Activated naive CD8-positive, alpha-beta T cell treated with anti-CD3 and anti-CD28 coated beads for 36 hours (primary cell): ENCODE data around the gene EVX1. TPM values are rescaled to one million over a fixed set of nuclear protein-coding genes. Genes with fewer than 3 reads are reported as not detected.

Experiments used
- DNase-seq: peaks from one replicate; pipeline ENCODE4 v3.0.0; 2021
- H3K27ac Mint-ChIP-seq: one replicate; pipeline ENCODE4 v1.8.0; 2022; ENCODE audit warnings: mild to moderate bottlenecking, moderate library complexity, mixed read lengths
- H3K27me3 Mint-ChIP-seq: one replicate; pipeline ENCODE4 v1.8.0; 2022; ENCODE audit warnings: mild to moderate bottlenecking, mixed read lengths
- H3K36me3 Mint-ChIP-seq: one replicate; pipeline ENCODE4 v1.8.0; 2021; ENCODE audit warnings: mild to moderate bottlenecking, mixed read lengths
- H3K4me1 Mint-ChIP-seq: one replicate; pipeline ENCODE4 v1.8.0; 2021; ENCODE audit warnings: mixed read lengths
- H3K4me3 Mint-ChIP-seq: one replicate; pipeline ENCODE4 v1.8.0; 2022; ENCODE audit warnings: mild to moderate bottlenecking, moderate library complexity, mixed read lengths
- H3K9me3 Mint-ChIP-seq: one replicate; pipeline ENCODE4 v1.8.0; 2022; ENCODE audit warnings: mixed read lengths
- total RNA-seq, 2 experiments: library from RNA; stranded (reverse); gene quantifications; one replicate each; pipeline ENCODE4 v1.2.3, GENCODE V29; 2021

The EVX1 gene
- total RNA-seq, result not detected

- H3K4me3 Mint-ChIP-seq, result peak within 1 kb of the TSS; percentile 41
- no peaks in the 10 kb centered on the region for H3K9me3 Mint-ChIP-seq
- H3K27me3 Mint-ChIP-seq, result peaks cover 95% of the 10 kb centered on the region
- no peak within 1 kb of the TSS for H3K27ac Mint-ChIP-seq
- no peaks in the 10 kb centered on the region for H3K36me3 Mint-ChIP-seq
- peak; percentile 56 for DNase-seq
- peaks cover 18% of the 10 kb centered on the region for H3K4me1 Mint-ChIP-seq
These were observed at the start of gene EVX1 for GRCh38 chr7:27242555-27243339. EVX1 (plus strand) TSS chr7:27242802; CDS start chr7:27243031, 229 bp downstream.

GRCh38 chr7:27193335-27194001, 49.1 kb upstream of the EVX1 start:
- H3K9me3 Mint-ChIP-seq, result no peaks in the 10 kb centered on the region
- DNase-seq, result no peak
- H3K4me3 Mint-ChIP-seq, result no peak overlapping the region
- H3K27me3 Mint-ChIP-seq, result peaks cover 95% of the 10 kb centered on the region
- H3K4me1 Mint-ChIP-seq, result peaks cover 26% of the 10 kb centered on the region
- H3K27ac Mint-ChIP-seq, result no peak overlapping the region
- no peaks in the 10 kb centered on the region for H3K36me3 Mint-ChIP-seq

DNA sequence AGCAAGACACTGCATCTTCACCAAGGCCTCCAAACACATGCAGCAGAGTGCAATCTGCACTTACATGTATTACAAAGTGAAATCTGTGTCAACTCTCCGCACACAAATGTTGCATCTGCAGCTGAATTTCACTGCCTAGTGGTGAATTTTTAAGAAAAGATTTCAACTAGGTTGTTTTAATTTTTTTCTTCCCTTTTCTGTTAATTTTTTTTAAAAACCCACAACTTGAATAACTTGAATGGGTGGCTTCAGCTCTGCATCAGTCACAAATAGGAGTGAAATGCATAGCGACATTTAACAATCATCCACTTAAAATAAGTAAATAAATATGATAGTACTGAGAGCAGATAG, 48.6 kb upstream of the EVX1 start:
- no peak for DNase-seq
- no peaks in the 10 kb centered on the region for H3K36me3 Mint-ChIP-seq
- peaks cover 21% of the 10 kb centered on the region for H3K4me1 Mint-ChIP-seq
- H3K4me3 Mint-ChIP-seq, result no peak overlapping the region
- no peaks in the 10 kb centered on the region for H3K9me3 Mint-ChIP-seq
- H3K27ac Mint-ChIP-seq, result no peak overlapping the region
- peaks cover 95% of the 10 kb centered on the region for H3K27me3 Mint-ChIP-seq

DNA sequence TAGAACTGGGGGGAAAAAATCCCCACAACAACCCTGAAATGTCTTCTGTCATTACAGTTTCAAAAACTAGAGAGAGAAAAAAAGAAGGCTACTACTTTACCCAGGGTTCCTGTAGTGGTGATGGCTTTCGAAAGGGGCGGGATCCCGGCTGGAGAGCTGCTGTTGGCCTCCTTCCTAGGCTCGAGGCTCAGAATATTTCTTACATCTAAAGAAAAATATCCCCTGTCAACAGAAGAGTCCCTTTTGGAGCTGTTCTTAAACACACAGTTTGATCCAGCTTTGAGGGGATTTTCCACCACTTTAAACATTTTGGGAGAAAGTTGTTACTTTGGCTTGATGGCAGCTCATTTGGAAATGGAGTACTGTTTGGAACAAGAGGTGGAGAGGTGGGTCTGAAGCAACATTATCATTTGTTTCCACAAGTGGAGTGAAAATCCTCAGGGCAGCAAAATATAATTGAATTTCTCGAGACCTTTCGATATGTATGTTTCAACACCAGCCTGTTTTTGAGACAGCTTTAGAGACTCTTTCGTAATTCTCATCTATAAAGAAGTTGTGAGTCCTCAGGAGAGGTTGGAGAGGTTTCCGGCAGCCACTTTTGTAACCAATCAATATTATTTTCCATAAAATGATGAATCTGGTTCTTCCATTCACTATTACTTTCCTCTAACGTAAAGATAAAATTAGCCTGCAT, 47.8 kb upstream of the EVX1 start:
- no peaks in the 10 kb centered on the region for H3K9me3 Mint-ChIP-seq
- no peak for DNase-seq
- H3K27ac Mint-ChIP-seq, result no peak overlapping the region
- peaks cover 91% of the 10 kb centered on the region for H3K27me3 Mint-ChIP-seq
- peaks cover 18% of the 10 kb centered on the region for H3K4me1 Mint-ChIP-seq
- H3K4me3 Mint-ChIP-seq, result no peak overlapping the region
- no peaks in the 10 kb centered on the region for H3K36me3 Mint-ChIP-seq

- H3K27me3 Mint-ChIP-seq, result peaks cover 89% of the 10 kb centered on the region
- no peaks in the 10 kb centered on the region for H3K9me3 Mint-ChIP-seq
- peak; percentile 71 for DNase-seq
- H3K27ac Mint-ChIP-seq, result no peak overlapping the region
- no peak overlapping the region for H3K4me3 Mint-ChIP-seq
- H3K36me3 Mint-ChIP-seq, result no peaks in the 10 kb centered on the region
- H3K4me1 Mint-ChIP-seq, result peaks cover 28% of the 10 kb centered on the region
These were observed 46.3 kb upstream of the EVX1 start for GRCh38 chr7:27196287-27196767.

DNA sequence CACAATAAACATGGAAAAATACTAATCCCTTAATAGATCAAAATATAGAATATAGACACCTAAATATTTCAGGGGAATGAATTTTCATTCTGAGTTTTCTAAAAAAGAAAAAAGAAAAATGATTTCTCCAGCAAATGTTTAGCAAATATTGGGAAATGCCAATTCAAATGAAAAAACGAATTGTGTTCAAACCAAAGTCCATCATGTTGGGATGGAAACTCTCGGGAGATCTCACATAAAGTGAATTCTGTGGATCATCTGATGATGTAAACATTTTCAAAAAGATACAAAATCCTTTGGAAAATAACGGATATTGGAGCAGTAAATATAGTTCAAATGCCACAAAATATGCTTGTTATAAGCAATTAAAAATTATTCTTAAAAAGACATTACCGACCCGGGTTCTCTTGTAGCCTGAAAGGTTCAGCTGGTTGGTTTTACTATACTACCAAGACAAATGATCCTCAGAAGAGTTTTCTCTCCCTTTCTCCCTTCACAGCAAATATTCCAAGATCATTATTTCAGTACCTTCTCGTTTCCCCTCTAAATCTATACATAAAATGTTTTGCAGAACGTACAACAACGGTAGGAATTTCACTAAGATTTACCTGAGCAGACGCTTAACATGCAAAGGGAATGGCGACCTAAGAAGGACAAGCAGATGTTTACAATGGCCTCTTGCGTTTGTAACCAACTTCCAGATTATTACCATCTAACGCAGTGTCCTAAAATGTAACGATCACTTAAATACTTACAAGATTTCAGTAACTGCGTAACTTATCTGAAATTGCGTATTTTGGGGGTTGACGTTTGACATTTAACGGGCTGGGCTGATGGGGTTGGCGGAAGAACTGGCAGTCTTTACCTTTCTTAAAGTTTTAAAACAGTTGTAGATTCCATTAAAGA, 45.2 kb upstream of the EVX1 start:
- Mint-ChIP-seq H3K4me1 (peaks cover 31% of the 10 kb centered on the region), H3K36me3 (no peaks in the 10 kb centered on the region), H3K27ac (no peak overlapping the region), H3K9me3 (no peaks in the 10 kb centered on the region), H3K27me3 (peaks cover 89% of the 10 kb centered on the region), H3K4me3 (no peak overlapping the region)
- no peak for DNase-seq

GRCh38 chr7:27198138-27198841, 44.3 kb upstream of the EVX1 start:
- Mint-ChIP-seq H3K4me3 (no peak overlapping the region), H3K9me3 (no peaks in the 10 kb centered on the region), H3K27me3 (peaks cover 91% of the 10 kb centered on the region), H3K27ac (no peak overlapping the region), H3K36me3 (no peaks in the 10 kb centered on the region), H3K4me1 (peaks cover 30% of the 10 kb centered on the region)
- DNase-seq, result no peak

GRCh38 chr7:27198871-27199801, 43.5 kb upstream of the EVX1 start:
- H3K36me3 Mint-ChIP-seq, result no peaks in the 10 kb centered on the region
- peak overlapping the region; percentile 45 for H3K4me3 Mint-ChIP-seq
- peaks cover 26% of the 10 kb centered on the region for H3K4me1 Mint-ChIP-seq
- peaks cover 91% of the 10 kb centered on the region for H3K27me3 Mint-ChIP-seq
- no peak overlapping the region for H3K27ac Mint-ChIP-seq
- H3K9me3 Mint-ChIP-seq, result no peaks in the 10 kb centered on the region
- no peak for DNase-seq

DNA sequence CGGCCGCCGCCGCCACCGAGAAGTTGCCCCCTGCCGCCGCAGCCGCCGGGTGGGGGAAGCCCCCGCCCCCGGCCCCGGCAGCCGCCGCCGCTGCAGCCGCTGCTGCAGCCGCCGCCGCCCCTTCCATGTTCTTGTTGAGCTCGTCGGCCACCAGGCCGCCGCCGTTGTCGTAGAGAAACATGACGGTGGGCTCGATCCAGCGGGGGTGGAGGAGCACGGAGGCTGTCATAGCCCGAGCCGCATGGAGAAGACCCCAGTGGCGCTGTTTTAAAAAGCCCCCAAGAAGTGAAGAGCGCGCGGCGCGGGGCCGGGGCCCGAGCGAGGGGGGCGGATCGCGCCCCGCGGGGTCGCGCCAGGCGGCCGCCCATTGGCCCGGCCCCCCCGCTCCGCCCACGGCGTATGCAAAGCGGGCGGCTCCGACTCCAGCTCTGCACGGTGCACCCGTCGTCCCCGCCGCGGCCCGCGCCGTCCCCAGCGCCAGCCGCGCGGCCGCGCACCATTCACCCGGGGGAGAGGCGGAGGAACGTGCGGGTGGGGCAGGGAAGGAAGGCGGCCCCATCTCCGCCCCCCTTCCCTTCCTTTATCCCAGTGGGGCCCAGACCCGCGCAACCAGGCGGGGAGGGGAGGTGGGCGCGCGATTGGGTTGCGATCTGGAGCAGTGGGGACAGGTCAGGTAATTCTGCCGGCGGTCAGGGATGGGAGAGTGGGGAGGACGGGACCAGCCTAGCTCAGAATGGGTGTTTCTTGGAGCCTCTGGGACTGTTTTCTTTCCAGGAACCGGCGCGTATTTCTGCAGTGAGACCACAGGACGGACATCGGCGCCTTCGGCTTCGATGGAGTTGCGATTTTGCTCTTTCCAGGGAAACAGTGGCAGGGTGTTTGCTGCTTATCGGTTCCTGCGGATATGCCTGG, 42.5 kb upstream of the EVX1 start, which contains the start of gene HOXA13:
Gene HOXA13 (minus strand): TSS at position 243 of the 912 bp plus-strand sequence. CDS start 14 bp downstream, at position 229.
- Mint-ChIP-seq H3K4me1 (peaks cover 28% of the 10 kb centered on the region), H3K27ac (no peak within 1 kb of the TSS), H3K4me3 (peak within 1 kb of the TSS; percentile 79), H3K27me3 (peaks cover 91% of the 10 kb centered on the region), H3K9me3 (no peaks in the 10 kb centered on the region), H3K36me3 (no peaks in the 10 kb centered on the region)
- DNase-seq, result peak; percentile 52

DNA sequence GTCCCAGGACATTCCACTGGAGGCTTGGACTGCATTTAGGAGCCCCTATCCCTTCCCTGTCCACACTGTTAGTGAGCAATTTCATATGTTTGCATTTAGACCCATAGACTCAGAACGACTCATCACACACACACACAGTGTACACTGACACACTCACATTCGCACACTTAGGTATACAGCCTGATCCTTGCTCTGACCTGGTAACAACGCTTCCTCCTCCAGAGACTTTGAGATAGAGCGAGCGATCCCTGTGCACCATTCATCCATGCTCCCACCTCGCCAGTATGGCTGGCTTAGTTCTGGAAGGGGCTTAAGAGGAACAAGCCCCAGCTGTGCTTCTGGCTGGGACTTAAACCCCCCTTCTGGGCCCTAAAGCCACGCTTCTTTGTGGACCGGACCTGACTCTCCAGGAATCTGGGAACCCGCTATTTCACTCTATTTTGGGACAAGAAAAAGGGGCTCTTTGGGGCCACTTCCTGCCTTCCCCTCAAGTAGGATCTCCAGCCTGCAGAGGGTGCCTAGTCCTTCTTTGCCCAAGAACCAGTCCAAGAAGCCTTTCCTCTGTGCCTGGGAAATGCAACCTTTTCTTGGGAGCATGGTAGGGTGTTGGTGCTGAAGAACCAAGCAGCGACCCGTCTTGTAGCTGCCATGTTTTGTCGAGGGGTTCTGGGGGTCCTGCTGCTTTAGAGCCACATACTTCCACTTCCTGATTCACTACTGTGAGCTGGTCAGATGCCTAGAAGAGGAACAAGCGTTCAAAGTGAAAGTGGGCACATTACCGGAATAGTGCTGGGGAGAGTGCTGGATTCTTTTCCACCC, 41.6 kb upstream of the EVX1 start:
- Mint-ChIP-seq H3K4me3 (no peak overlapping the region), H3K27ac (no peak overlapping the region), H3K27me3 (peaks cover 93% of the 10 kb centered on the region), H3K9me3 (no peaks in the 10 kb centered on the region), H3K36me3 (peaks cover 2% of the 10 kb centered on the region), H3K4me1 (peaks cover 33% of the 10 kb centered on the region)
- DNase-seq, result no peak

GRCh38 chr7:27201580-27202017, 41.0 kb upstream of the EVX1 start:
- Mint-ChIP-seq H3K4me3 (no peak overlapping the region), H3K27me3 (peaks cover 94% of the 10 kb centered on the region), H3K27ac (no peak overlapping the region), H3K9me3 (no peaks in the 10 kb centered on the region), H3K36me3 (peaks cover 3% of the 10 kb centered on the region), H3K4me1 (peaks cover 33% of the 10 kb centered on the region)
- no peak for DNase-seq
